Loucy (cell line): ENCODE results near the gene DEFB108B.
"Not testable (repeated sequence)": the region's sequence is repeated elsewhere in the genome, so short reads cannot be mapped to it uniquely, and the experiment has no call there.

Experiments used
- EZH2phosphoT487 ChIP-seq: fragments of 200-600 bp; IDR thresholded peaks from 2 replicates; pipeline ENCODE4 v1.6.1; 2018; ENCODE audit warnings: antibody characterized with exemption, mild to moderate bottlenecking, moderate library complexity, borderline replicate concordance
- TF ChIP-seq, protein P1 (sequence below): fragments of 200-600 bp; sonication (generic); conservative IDR thresholded peaks from 2 replicates; pipeline ENCODE4 v1.5.1; 2014; ENCODE audit warnings: mild to moderate bottlenecking, antibody characterized with exemption, low read length

GRCh38 chr11:71796781-71797180 lies 36.2 kb upstream of the DEFB108B start:
- TF ChIP-seq, protein P1, sequence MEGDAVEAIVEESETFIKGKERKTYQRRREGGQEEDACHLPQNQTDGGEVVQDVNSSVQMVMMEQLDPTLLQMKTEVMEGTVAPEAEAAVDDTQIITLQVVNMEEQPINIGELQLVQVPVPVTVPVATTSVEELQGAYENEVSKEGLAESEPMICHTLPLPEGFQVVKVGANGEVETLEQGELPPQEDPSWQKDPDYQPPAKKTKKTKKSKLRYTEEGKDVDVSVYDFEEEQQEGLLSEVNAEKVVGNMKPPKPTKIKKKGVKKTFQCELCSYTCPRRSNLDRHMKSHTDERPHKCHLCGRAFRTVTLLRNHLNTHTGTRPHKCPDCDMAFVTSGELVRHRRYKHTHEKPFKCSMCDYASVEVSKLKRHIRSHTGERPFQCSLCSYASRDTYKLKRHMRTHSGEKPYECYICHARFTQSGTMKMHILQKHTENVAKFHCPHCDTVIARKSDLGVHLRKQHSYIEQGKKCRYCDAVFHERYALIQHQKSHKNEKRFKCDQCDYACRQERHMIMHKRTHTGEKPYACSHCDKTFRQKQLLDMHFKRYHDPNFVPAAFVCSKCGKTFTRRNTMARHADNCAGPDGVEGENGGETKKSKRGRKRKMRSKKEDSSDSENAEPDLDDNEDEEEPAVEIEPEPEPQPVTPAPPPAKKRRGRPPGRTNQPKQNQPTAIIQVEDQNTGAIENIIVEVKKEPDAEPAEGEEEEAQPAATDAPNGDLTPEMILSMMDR = not testable (repeated sequence)
- not testable (repeated sequence) for TF ChIP-seq EZH2phosphoT487
